GM11168 (cell line): ENCODE data around the gene SERPINH1.

ENCODE experiments used
- in situ Hi-C: fragments of 300-500 bp; cut with MboI; formaldehyde crosslinking; loops from one replicate; pipeline ENCODE4 v1.12.0; 2022; ENCODE audit warnings: low sequenced_read_pairs; ENCODE audit not compliant: unreplicated experiment

The SERPINH1 gene

GRCh38 chr11:75591966-75592365, 29.9 kb downstream of the SERPINH1 start:
- in situ Hi-C loops: no loop called here

DNA sequence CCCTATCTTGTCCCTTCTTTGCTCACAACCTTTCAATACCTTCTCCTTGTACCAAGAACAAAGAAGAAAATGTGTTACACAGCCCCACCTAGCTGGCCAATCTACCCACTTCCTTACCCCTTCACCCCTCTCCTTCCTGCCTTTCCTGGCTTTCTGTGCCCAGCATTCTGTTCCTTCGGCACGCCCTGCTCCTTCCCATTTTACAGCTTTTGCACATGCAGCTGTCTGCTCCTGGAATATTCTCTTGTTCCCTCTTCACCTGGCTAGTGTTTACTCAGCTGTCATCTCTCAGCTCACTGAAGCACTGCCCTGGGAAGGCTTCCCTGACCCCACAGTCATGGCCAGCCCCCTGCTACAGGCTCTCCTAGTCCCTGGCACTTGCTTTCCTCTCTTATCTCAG, 30.7 kb downstream of the SERPINH1 start:
- in situ Hi-C loops: no loop called here

- in situ Hi-C loops: no loop called here
These were observed 31.3 kb downstream of the SERPINH1 start for GRCh38 chr11:75593286-75593915.

GRCh38 chr11:75594211-75594610, 32.2 kb downstream of the SERPINH1 start:
- in situ Hi-C loops: no loop called here

- in situ Hi-C loops: no loop called here
These were observed 33.4 kb downstream of the SERPINH1 start for GRCh38 chr11:75595429-75595828.

DNA sequence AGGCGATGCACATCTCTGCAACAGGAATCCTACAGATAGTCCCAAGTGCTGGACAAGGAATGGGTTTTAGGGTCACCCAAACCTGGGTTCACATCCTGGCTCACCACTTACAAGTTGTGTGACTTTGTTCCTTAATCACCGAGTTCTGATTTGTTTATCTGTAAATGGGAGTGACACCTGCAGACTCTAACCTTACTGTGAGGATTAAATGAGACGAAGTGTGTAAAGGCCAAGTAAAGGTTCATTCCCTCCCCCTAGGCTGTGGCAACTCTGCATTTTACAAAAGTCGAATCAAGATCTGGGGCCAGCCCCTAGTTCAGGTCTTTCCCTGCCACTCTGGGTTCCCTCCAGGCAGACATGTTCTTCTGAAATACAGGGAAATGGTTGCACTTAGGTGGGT, 34.9 kb downstream of the SERPINH1 start:
- in situ Hi-C loops: no loop called here

DNA sequence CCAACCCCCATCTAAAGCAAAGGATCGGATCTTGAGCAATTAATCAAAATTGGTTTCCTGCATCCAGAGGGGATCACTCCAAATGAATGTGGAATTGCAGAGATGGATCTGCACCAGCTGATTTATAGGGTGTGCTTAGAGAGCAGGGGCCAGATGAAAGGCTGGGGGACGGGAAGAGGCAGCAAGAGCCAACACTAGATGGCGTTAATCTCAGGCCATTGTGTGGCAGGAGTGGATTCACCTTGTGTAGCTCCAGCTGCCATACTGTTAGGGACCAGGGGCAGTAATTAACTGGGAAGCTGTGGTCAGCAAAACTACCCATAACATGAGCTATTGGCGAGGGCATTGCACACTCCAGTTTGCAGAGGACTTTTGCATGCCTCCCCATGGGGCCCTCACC, 35.6 kb downstream of the SERPINH1 start:
- in situ Hi-C loops: no loop called here

DNA sequence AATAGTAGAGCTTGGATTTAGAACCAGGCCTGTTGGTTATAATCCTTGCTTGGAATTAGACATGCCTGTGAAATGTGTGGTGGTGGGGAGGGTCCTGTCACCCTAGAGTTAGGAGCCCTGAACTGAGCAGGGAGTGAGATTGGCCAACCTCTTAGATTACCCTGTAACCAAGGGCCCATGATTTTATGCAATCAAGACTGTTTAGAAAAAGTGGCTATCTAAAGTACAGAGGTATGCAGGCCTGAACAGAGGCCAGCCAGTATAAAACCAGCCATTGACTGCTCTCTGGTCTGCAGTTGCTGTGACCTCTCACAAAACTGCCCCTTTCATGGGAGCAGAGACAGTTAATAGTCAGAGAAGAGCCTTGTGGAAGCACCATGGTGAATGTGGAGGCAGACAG, 36.2 kb downstream of the SERPINH1 start:
- in situ Hi-C loops: no loop called here

- in situ Hi-C loops: no loop called here
These were observed 36.8 kb downstream of the SERPINH1 start for GRCh38 chr11:75598900-75599299.

DNA sequence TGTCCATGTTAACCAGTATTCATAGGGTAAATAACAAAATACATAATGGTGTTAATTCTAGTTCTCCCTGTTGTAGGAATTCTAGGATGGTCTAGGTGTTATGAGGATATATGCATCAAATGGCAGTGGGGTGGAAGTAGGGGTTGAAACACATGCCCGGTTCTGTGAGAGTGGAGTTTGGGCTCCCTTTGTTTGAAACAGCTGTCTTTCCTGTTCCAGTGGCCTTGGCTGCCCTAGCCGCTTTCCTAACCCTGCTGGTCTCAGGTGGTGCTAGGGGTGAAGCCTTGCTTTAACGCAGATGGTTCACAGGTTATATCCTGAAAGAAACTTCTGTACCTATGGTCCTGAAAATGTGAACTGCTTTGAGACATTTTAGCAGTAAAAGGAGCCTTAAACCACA, 38.3 kb downstream of the SERPINH1 start:
- in situ Hi-C loops: no loop called here

DNA sequence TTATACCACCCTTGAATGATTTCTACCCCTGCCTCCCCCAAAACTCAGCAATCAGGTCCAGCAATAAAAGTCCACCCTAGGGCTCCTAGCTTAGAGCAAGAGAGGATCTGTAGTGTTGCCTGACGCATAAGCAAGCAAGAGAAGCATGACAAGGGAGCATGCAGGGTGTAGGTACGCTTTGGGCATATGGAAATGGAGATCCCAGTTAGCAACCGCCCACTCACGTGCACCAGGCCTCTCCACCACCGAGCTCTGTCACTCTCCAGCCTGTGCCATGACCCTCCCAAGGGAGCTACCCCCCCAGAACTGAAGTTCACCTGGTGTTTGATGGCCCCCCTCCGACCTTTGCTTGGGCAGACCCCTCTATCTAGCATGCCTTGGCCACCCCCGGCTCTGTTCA, 39.4 kb downstream of the SERPINH1 start:
- in situ Hi-C loops: no loop called here

DNA sequence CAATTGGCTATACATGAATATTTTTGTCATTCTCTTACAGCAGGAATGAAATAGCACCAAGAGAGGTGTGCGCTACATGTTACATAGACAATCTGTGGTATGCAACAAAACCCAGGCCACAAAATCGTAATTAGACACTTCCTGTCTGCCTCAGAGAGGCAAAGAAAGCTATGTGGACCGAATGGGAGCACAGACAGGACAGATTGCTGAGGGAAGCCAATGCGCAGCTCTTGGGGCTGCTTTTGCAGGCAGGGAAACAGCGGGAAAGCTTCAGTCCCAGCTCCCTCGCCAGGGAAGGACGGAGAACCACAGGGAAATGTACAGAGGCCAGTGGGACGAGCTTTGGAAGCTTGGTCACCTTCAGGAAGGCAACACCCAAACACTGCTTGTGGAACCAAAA, 40.9 kb downstream of the SERPINH1 start:
- in situ Hi-C loops: no loop called here

GRCh38 chr11:75603791-75604736, 42.0 kb downstream of the SERPINH1 start:
- in situ Hi-C loops: no loop called here

DNA sequence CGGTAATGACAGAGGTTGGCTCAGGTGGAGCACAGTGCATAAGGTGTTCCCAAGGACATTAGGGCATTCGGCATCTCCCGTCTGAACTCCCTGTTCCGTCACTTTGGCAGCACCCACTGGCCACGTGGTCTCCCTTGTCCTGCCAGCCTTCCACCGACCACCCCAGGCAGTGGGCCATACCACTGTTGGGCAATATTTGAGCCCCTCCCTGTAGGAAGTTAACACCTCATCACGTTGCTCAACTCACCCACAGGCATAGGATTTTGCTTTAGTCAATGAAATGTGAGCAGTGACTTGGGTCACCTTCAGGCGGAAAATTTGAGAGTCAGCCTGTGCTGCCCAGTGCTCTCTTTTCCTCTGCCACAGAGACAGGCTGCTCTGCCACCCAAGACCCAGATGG, 44.0 kb downstream of the SERPINH1 start:
- in situ Hi-C loops: no loop called here

- in situ Hi-C loops: no loop called here
These were observed 49.8 kb downstream of the SERPINH1 start for GRCh38 chr11:75611823-75612222.

DNA sequence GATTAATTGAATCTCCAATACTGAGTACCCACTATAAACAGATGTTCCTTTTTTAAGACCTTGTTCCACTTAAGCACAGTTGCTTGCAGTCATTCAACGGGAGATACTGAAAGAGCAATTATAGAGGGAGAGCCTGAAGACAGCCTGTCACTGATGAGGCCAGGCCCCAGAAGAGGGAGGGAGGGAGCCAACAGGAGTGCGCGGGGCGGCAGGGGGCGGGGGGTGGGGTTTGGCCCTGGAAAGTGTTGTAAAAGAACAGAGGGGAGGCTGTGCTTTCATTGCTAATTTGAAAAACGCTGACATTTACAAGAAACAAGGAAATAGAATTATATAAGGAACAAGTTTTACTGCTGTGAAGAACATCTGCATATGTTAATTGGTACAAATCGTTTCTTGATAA, 53.7 kb downstream of the SERPINH1 start:
- in situ Hi-C loops: no loop called here

GRCh38 chr11:75616281-75616680, 54.2 kb downstream of the SERPINH1 start:
- in situ Hi-C loops: no loop called here
